Umbilical cord (tissue), 2 donors: ENCODE results near the gene C2orf81. TPM values are rescaled to one million over a fixed set of nuclear protein-coding genes. Genes with fewer than 3 reads are reported as not detected.
"Not testable (repeated sequence)": the region's sequence is repeated elsewhere in the genome, so short reads cannot be mapped to it uniquely, and the experiment has no call there.

Experiments
- DNase-seq: peaks from one replicate; pipeline ENCODE4 v3.0.0-alpha.2; 2015; ENCODE audit warnings: low spot score
- total RNA-seq: library from RNA; depleted of rRNA; stranded (reverse); fragments of >200 nt; gene quantifications from one replicate; pipeline ENCODE4 v1.2.3, GENCODE V29; 2014; ENCODE audit warnings: low replicate concordance; ENCODE audit not compliant: insufficient read depth

C2orf81 gene
- 1.4 TPM for total RNA-seq

DNA sequence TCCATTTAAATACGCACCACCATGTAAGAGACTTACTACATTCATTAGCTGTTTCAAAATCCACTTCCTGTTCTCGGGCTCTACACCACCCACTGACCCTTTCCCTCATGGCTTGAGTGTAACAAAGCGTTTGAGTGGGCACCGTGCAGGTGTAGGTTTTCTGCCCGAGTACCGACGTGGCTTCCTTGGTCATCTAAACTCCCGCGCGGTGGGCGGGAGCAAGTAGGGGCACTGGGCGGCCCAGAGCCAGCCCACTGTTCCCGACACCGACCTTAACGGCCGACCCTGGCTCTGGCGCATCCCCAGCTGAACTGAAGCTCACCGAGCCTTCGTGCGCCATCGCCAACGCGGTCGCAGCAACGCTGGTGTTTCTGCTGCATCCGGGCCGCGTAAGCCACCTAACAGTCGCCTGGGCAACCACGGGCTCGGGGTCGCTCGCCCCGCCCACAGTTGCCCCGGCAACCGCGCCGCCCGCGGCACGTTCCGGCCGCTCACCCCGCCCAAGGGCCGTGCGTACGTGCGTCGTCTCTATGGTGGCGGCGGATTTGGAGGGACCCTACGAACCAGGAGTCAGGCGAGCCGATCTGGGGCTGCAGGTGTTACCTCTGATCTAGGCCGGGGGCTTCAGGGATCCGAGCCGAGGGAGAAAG is at the start of gene C2orf81, which contains the start of gene WDR54:
Gene C2orf81 (minus strand): TSS at position 399 of the 650 bp plus-strand sequence. CDS start 59 bp downstream, at position 340.
Gene WDR54 (plus strand): TSS at position 510 of the 650 bp plus-strand sequence. CDS start 424 bp downstream, outside the sequence.
- peak; percentile 88 for DNase-seq

DNA sequence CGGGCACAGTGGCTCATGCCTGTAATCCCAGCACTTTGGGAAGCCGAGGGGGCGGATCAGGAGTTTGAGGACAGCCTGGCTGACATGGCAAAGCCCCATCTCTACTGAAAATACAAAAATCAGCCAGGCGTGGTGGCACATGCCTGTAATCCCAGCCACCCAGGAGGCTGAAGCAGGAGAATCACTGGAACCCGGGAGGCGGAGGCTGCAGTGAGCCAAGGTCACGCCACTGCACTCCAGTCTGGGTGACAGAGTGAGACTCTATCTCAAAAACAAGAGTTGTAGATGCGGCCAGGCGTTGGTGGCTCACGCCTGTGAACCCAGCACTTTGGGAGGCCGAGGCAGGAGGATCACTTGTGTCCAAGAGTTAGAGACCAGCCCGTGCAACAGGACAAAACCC is 49.3 kb upstream of the C2orf81 start:
- not testable (repeated sequence) for DNase-seq

DNA sequence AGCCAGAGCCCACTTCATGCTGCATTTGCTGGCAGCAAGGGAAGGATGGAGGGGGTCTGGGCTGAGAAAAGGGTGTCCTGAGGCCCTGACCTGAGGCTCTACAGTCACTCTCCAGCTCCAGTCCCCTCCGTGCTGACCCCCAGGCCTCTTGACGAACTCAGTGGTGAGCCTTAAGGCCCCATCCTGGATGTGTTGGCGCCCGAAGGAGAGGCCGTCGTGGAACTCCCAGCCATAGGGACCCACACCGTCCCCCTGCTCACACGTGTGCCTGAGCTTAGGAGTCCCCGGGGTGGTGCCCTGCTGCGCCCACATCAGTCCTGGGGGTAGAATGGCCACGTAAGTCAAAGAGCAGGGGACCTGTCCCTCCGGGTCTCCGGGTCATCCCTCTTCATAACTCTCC is 43.0 kb upstream of the C2orf81 start:
- no peak for DNase-seq

DNA sequence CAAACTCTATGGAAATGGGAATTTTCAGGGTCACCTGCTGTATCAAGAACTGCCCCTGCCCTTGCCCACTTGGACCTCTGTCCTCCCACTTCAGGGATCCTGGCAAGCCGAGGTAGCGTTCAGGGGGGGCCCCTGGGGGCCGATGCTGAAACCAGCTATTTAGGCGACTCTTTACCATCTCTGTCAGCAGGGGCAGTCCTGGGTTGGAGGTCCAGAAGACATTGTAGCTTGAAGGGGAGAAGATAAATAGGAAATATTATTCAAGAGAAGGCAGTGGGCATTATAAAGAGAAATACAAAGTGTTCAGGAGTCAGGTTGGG is 41.3 kb upstream of the C2orf81 start:
- no peak for DNase-seq

DNA sequence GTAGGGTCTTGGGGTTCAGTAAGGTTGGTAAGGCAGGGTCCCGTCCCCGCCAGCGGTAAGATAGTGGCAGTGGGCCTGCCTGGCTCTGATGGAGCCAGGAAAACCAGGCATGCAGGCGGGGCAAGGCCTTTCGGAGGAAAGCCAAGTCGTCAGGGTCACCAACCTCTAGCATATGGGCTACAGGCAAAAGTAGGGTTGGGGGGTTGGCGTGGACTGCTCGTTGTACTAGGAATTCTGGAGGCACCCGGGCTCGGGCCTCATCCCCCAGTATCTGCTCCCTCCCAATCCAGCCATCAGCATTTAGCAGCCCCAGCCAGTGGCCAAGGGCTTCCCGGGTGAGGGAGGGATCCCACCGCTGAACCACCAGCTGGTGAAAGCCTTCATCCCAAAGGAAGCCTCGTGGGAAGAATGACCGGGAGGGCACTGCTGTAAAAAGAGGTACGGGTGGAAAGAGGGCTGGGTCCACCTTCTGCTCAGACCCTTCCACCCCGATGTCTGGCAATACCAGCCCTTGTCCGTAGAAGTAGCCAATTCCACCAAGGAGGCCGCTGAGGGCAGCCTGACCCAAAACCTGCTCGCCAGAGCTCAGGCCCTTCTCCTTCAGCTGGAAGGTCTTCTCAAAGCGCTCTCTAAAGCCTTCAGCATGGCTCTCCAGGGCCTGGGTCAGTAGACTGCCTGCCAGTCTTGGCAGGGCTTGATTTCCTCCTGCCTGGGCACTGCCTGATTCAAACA is 40.8 kb upstream of the C2orf81 start:
- DNase-seq = no peak

DNA sequence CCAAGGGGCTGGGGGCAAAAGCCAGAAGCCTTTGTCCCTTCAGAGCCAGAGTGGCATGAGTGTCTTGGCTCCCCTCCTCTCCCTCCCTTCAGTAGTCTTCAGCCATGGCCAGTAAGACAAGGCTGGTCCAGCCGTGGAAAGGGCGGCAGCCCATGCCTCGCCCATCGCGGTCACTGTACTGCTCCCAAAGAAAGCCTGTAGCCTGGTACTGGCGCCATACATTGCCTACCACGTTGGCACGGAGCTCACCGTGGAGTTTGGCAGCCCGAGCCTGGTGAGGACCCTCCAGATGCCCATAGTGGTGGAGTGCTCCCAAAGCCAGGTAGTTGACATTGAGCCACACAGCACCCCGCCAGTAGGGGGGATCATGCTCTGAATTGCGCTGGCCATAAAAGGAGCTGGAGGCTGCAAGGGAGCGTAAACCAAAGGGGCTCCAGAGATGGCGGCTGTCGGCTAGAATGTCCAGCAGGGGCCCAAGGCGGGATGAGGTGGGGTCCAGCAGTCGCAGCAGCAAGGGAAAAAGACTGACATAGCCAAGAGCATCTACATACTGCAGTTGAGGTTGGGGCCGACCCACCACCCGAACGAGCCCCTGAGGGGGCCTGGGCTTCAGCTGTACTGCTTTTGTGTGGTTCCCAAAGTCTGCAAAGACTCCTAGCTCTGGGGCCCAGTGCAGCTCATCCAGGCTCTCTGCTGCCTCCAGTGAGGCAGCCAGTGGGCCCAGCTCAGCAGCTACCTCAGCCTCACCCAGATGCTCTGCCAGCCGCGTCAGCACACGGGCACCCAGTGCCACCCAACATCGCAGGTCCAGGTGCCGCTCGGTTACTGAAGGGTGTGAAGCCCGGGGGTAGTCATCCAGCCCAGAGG is 40.0 kb upstream of the C2orf81 start:
- DNase-seq = no peak

DNA sequence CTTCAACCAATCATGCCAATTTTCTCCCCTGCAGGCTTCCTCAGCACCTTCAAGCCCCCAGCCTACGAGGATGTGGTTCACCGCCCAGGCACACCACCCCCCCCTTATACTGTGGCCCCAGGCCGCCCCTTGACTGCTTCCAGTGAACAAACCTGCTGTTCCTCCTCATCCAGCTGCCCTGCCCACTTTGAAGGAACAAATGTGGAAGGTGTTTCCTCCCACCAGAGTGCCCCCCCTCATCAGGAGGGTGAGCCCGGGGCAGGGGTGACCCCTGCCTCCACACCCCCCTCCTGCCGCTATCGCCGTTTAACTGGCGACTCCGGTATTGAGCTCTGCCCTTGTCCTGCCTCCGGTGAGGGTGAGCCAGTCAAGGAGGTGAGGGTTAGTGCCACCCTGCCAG is 38.8 kb upstream of the C2orf81 start:
- DNase-seq = not testable (repeated sequence)

DNA sequence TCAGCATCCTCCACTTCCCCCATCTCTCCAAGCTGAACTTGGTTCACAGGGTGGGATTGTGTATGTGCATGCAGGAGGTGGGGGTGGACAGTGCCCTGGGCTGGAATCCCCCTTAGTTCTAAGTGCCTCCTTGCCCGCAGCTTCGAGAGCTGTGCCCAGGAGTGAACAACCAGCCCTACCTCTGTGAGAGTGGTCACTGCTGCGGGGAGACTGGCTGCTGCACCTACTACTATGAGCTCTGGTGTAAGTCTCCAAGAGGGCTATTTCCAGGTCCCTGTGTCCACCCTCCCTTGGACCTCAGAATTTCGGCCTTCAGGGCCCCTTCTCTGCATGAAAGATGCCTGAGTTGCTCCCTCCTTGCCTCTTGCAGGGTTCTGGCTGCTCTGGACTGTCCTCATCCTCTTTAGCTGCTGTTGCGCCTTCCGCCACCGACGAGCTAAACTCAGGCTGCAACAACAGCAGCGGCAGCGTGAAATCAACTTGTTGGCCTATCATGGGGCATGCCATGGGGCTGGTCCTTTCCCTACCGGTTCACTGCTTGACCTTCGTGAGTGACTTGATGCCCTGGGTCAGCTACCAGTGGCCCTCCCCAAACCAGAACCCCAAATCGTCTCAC is 38.2 kb upstream of the C2orf81 start:
- DNase-seq = not testable (repeated sequence)

DNA sequence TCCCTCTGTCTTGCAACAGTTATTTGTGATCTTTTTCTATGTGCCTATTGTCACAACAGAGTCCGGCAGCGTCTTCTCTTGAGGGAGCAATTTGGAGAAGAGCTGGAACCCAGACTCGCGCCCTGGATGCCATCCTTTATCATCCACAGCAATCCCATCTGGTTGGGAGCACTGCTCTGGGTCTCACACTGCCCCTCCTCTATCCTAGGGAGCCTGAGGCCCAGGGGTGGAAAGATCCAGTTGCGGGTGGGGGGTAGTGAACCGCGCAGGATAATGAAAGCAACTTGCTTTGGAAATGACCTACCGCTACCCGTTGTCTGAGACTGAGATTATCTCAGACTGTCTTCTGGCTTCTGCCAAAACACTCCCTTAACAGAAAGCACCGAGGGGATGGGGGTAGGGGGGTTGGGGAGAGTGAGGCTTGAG is 37.5 kb upstream of the C2orf81 start:
- DNase-seq = peak; percentile 57

DNA sequence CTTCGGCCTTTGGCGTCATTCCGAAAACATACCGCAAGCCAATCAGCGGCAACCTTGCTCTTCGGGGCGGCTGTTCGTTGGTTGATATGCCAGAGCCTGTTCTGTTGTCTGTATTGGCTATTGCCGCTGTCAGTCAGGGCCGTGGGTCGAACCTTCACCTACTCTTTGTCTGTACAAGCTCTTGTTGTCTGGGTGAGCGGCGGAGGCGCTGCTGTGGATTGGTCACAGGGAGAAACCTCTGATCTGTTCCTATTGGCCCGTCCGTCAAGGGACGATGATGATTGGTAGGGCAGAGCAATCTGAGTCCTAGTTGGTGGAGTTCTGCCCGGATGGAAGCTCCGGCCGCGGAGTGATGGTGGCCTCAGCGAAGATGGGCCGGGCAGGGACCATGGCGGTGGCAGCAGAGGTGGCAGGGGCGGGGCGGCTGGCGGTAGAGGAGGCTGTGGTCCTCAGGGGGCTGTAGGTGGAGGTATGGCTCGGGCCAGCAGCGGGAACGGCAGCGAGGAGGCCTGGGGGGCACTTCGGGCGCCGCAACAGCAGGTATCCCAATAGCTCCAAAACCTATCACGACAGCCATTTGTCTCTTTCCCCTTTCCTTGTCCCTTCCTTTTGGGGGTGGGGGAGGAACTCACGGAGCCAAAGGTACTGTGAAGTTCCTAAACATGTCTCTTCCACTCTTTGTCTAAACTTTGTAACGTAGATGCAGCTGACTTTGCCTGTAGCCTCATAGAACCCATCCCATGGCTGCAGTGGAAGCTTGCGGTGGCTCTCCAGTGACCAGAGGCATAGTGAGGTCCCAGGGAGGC is 36.9 kb upstream of the C2orf81 start, which contains the start of gene WBP1:
Gene WBP1 (plus strand): TSS at position 307 of the 806 bp plus-strand sequence. CDS start 165 bp downstream, at position 472.
- DNase-seq = peak; percentile 100

DNA sequence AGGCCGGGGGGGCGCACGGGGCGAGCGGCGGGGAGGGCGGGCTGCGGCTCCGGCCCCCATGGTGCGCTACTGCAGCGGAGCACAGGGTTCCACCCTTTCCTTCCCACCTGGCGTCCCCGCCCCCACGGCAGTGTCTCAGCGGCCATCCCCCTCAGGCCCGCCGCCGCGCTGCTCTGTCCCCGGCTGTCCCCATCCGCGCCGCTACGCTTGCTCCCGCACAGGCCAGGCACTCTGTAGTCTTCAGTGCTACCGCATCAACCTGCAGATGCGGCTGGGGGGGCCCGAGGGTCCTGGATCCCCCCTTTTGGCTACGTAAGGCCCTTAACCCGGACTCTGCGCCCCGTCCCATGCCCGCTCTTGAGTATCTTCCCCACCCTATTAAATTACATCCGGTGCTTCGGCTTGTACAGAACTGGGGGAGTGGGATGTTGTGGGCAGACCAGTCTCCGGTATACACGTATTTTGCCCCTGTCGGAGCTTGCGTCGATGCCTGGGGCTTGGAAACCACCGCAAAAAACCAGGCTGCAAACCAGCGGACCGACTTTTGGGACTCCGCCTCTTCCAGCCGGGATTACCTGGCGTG is 36.2 kb upstream of the C2orf81 start:
- DNase-seq = no peak

DNA sequence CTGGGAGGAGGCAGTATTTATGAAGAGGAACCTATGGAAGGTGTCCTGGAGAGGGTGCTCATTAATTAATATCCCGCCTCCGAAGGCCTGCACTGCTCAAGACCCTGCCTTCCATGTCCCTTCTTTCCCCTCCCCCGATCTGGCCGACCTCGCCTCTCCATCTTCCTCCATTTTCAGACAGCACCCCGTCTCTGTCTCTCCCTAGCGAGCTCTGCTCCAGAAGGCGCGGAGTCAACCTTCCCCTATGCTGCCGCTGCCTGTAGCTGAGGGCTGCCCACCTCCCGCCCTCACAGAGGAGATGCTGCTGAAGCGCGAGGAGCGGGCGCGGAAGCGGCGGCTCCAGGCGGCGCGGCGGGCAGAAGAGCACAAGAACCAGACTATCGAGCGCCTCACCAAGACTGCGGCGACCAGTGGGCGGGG is 35.7 kb upstream of the C2orf81 start:
- no peak for DNase-seq

DNA sequence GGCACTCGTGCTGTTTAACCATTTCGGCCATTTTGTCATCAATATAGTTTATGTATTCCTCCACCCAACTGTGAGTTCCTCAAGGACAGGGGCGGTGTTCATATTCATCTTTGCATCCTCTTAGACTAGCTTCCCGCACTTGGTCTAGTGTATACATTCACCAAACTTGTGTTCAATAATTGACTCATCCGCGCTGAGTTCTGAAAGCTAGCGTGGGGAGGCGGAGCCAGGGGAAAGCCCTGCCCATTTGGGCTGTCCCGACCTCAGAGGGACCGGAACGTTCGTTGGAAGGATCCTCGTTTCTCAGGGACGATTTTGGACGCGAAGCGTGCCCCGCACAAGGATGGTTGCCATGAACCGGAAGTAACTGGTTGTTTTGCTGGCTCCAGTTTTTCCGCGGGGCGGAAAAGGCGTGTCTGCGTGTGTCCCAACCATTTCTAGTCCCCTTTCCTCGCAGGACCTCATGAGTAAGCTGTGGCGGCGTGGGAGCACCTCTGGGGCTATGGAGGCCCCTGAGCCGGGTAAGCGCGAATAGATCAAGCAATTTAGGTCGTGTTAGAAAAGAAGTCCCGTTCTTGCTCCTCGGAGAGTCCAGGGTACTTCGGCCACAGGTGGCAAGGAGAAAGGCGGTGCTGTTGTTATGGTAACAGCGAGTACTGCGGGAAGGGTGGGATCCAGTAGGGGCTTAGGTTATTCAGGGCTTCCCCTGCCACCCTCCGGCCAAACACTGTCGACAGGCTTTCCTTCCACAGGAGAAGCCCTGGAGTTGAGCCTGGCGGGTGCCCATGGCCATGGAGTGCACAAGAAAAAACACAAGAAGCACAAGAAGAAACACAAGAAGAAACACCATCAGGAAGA is 33.5 kb upstream of the C2orf81 start, which contains the start of gene INO80B:
Gene INO80B (plus strand): TSS at position 434 of the 858 bp plus-strand sequence. CDS start 30 bp downstream, at position 464.
- peak; percentile 99 for DNase-seq

DNA sequence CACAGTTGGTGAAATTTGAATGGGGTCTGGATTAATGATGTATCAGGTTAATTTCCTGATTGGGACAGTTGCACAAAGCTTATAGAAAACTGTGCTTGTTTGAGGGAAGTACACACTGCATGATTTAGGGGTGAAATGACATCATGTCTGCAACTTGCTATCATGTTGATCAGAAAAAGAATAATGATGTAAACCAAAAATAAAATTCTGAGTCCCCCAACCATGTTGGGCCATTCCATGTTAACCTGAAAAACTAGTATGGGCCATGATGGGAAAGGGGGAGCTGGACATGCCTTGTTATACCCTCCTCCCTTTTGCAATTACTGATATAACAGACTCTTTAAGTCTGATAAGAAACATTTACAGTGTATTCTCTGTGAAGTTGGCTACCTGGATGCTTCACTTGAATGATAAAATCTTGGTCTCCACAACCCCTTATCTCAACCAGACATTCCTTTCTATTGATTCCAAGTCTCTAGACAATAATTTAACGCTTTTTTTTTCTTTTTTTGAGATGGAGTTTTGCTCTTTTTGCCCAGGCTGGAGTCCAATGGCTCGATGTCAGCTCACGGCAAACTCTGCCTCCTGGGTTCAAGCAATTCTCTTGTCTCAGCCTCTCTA is 29.3 kb upstream of the C2orf81 start:
- no peak for DNase-seq

DNA sequence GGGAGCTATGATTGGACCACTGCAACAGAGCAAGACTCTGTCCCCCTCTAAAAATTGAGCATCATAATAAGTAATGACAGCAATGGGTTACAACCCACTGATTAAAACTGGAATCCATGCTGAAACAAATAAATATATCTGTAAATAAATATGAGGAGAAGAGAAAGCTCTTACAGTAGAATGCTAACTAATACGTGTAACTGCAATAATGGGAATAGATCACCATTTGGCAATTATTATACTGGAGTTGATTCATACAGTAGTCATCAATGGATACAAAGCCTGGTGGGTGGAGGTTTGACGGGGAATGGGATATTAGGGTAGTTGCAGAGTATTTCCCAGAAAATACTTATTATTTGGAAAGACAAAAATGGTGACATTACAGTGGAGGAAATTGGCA is 27.4 kb upstream of the C2orf81 start:
- DNase-seq = no peak

DNA sequence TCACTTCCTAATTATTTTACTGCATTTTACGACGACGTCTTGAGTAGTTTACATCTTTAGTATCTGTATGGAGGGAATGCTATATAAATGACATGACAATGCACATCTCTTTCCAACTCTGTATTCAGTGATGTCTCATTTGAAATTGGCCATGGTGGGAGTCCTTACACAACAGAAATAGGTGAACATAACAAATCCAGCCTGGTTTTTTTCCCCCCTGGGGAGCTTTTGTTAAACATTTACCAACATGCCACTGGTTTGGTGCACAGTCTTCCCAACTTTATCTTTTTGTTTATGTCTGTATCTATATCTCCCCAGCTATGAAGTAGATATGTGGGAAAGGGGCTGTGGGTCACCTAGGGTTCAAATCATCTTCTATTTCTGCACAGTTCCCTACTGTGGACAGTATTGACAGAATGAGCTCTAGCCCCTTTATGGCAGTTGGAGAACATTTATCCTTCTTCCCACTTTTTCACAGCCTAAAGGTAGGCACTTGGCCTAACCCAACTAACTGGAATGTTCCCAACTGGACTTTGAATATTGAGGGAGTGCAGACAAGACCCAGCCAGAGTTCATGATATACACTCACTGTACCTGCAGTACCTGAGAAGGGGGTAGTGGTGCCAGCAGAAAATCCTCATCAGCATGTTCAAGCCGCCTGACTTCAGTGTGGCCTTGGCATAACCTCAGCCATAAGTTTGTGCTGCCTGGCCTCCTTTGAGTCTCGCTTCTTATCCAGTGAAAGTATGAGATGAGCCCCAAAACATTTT is 26.0 kb upstream of the C2orf81 start:
- DNase-seq = no peak

DNA sequence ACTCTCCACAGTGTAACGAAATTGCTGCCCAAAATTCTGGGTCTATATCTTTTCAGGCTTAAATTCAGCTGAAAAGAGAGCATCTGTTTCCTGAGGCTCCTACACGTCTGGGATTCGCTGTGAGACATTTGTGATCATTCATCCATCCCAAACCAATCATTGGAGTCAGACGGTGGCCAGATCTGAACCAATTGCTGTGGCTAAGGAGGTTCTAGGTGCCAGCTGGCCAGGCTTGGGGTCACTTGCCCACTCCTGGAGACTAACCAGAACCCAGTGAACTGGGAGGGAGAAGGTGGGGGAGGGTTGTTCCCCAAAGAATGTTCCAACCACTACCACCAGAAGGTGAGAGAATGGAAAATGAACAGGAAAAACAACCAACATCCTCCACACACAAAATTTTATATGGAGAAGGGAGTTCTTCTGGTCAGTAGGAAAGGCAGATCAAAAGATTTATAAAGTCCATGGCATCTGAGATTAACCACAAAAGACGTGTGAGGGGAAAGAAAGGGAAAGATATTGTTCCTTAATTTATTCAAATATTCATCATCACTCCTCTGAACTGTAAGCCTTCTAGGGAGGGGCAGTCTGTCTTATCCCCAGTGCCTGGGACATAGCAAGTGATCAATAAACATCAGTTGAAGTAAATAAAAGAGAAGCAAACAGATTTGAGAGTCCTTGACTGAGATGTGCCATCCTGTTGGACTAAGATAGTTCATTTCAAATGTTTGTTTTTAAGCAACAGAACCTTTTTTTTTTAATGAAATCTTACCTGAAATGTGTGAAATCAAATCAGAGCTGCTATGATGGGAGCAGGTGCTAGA is 23.3 kb upstream of the C2orf81 start:
- DNase-seq = no peak
